A549 (cell line): Measurements from ENCODE around the gene HDAC7. TPM values are rescaled to one million over a fixed set of nuclear protein-coding genes. Genes with fewer than 3 reads are reported as not detected.
"Not testable (repeated sequence)": the region's sequence is repeated elsewhere in the genome, so short reads cannot be mapped to it uniquely, and the experiment has no call there.

Source experiments
- ATAC-seq, 2 experiments: fragments of 200-7000 bp in 1 of 2; fragments of >200 bp in 1 of 2; cut with Nextera tagmentation in 1 of 2; cut with Tn5 transposase in 1 of 2; 3 replicates each; pipeline versions ENCODE4 v1.8.0 to v1.9.1; 2018 to 2020; ENCODE audit warnings: mild to moderate bottlenecking in 1 of 2, moderate library complexity in 1 of 2
- CTCF ChIA-PET: fragments of 300-600 bp; sonication (Branson Sonifier 250); formaldehyde crosslinking; extraction: SDS; loops from one replicate; lab custom pipeline; 2021; ENCODE audit warnings: antibody characterized with exemption, inconsistent platforms; lab: Yijun Ruan, JAX
- POLR2A ChIA-PET: fragments of 350-600 bp; formaldehyde crosslinking; extraction: SDS; loops from one replicate; lab custom pipeline; 2021; ENCODE audit warnings: antibody characterized with exemption, inconsistent platforms; lab: Yijun Ruan, JAX
- DNase-seq, 2 experiments: peaks; one replicate each; pipeline versions ENCODE4 v3.0.0 to v3.0.0-alpha.2; 2011 to 2016; ENCODE audit warnings: low read depth in 1 of 2, low spot score in 1 of 2
- FAIRE-seq: peaks from 2 replicates; lab custom pipeline; 2011; peaks lifted over from hg19 to GRCh38; lab: Jason Lieb, UNC
- H3K27ac ChIP-seq, 2 experiments: fragments of >200 bp; sonication (Bioruptor Twin); formaldehyde crosslinking; 3 replicates each; pipeline ENCODE4 v1.5.1; 2016 to 2017
- H3K4me1 ChIP-seq: fragments of >200 bp; sonication (Bioruptor Twin); formaldehyde crosslinking; 3 replicates; pipeline ENCODE4 v1.6.1; 2016
- H3K4me2 ChIP-seq: fragments of >200 bp; sonication (Bioruptor Twin); formaldehyde crosslinking; 3 replicates; pipeline ENCODE4 v1.6.1; 2016
- H3K4me3 ChIP-seq: fragments of >200 bp; sonication (Bioruptor Twin); formaldehyde crosslinking; 3 replicates; pipeline ENCODE4 v1.5.1; 2016
- H3K9me3 ChIP-seq: fragments of >200 bp; sonication (Bioruptor Twin); formaldehyde crosslinking; 3 replicates; pipeline ENCODE4 v1.6.1; 2016
- BHLHE40 ChIP-seq: IDR thresholded peaks from 2 replicates; pipeline ENCODE4 v1.6.1; 2012; ENCODE audit warnings: low read depth, low read length, inconsistent platforms
- CBX8 ChIP-seq: fragments of 200-600 bp; sonication (generic); IDR thresholded peaks from 2 replicates; pipeline ENCODE4 v1.6.1; 2016
- CHD4 ChIP-seq: fragments of 200-600 bp; sonication (generic); IDR thresholded peaks from 2 replicates; pipeline ENCODE4 v1.6.1; 2016; ENCODE audit warnings: antibody characterized with exemption, mild to moderate bottlenecking, borderline replicate concordance
- FOSB ChIP-seq: fragments of 250-450 bp; sonication (Bioruptor Pico); IDR thresholded peaks from 2 replicates; pipeline ENCODE4 v1.5.0; 2020; ENCODE audit warnings: mild to moderate bottlenecking, moderate library complexity
- HES2 ChIP-seq: fragments of >200 bp; sonication (Bioruptor Twin); formaldehyde crosslinking; IDR thresholded peaks from 2 replicates; pipeline ENCODE4 v1.6.1; 2016
- HEYL ChIP-seq: fragments of 250-450 bp; sonication (Bioruptor Pico); IDR thresholded peaks from 2 replicates; pipeline ENCODE4 v1.8.0; 2021; ENCODE audit warnings: mild to moderate bottlenecking, moderate library complexity
- HOXA7 ChIP-seq: fragments of 250-450 bp; sonication (Bioruptor Pico); IDR thresholded peaks from 2 replicates; pipeline ENCODE4 v1.5.0; 2020; ENCODE audit warnings: mild to moderate bottlenecking, moderate library complexity
- HOXB13 ChIP-seq: fragments of 250-450 bp; sonication (Bioruptor Pico); IDR thresholded peaks from 2 replicates; pipeline ENCODE4 v1.5.0; 2020; ENCODE audit warnings: low read depth, mild to moderate bottlenecking, moderate library complexity
- KDM5A ChIP-seq: fragments of 200-600 bp; sonication (generic); IDR thresholded peaks from 2 replicates; pipeline ENCODE4 v1.6.1; 2016; ENCODE audit warnings: antibody characterized with exemption, mild to moderate bottlenecking
- MAFK ChIP-seq: fragments of 450-650 bp; IDR thresholded peaks from 2 replicates; pipeline ENCODE4 v1.6.1; 2014; ENCODE audit not compliant: partially characterized antibody
- MAZ ChIP-seq: fragments of 150-350 bp; IDR thresholded peaks from 2 replicates; pipeline ENCODE4 v1.6.1; 2014; ENCODE audit warnings: antibody characterized with exemption, low read depth, low read length, borderline replicate concordance
- NPAS2 ChIP-seq: fragments of 250-450 bp; sonication (Bioruptor Pico); IDR thresholded peaks from 2 replicates; pipeline ENCODE4 v1.8.0; 2022; ENCODE audit warnings: mild to moderate bottlenecking, moderate library complexity, borderline replicate concordance
- POLR2A ChIP-seq: IDR thresholded peaks from 2 replicates; pipeline ENCODE4 v1.6.1; 2012; ENCODE audit warnings: mild to moderate bottlenecking, low read length
- POLR2AphosphoS2 ChIP-seq: conservative IDR thresholded peaks from 2 replicates; pipeline ENCODE4 v1.6.1; 2012; ENCODE audit warnings: low read length, improper control_type of control experiment, inconsistent platforms
- RFX5 ChIP-seq: fragments of 450-650 bp; IDR thresholded peaks from 2 replicates; pipeline ENCODE4 v1.7.1; 2014; ENCODE audit warnings: antibody characterized with exemption, mild to moderate bottlenecking, moderate library complexity
- SMC3 ChIP-seq: fragments of >200 bp; sonication (Bioruptor Twin); formaldehyde crosslinking; IDR thresholded peaks from 3 replicates; pipeline ENCODE4 v1.6.1; 2018; ENCODE audit warnings: inconsistent platforms
- ZC3H11A ChIP-seq: fragments of 450-650 bp; IDR thresholded peaks from 2 replicates; pipeline ENCODE4 v1.6.1; 2014; ENCODE audit warnings: antibody characterized with exemption, mild to moderate bottlenecking
- ZFP36 ChIP-seq: fragments of 450-650 bp; IDR thresholded peaks from 2 replicates; pipeline ENCODE4 v1.6.1; 2014; ENCODE audit warnings: borderline replicate concordance; ENCODE audit not compliant: partially characterized antibody
- ZSCAN20 ChIP-seq: fragments of 250-450 bp; sonication (Bioruptor Pico); IDR thresholded peaks from 2 replicates; pipeline ENCODE4 v1.8.0; 2022; ENCODE audit warnings: mild to moderate bottlenecking, moderate library complexity
- WGBS: methylation state at CpG from one replicate; pipeline ENCODE4 v1.1.6; 2017; ENCODE audit errors: missing lambda C conversion rate; 5-methylcytosine and 5-hydroxymethylcytosine counted together
- polyA plus RNA-seq, 4 experiments: library from polyadenylated mRNA; depleted of rRNA in 3 of 4; stranded (reverse); fragments of >200 nt; fragmentation: RNase III in 1 of 4; extraction: RNeasy Plus Mini Kit Qiagen cat#74134 plus additional on column Dnase treatment in 1 of 4; gene quantifications; 2 replicates in 3 of 4; 3 replicates in 1 of 4; pipeline ENCODE4 v1.2.3, GENCODE V29; 2011 to 2017
- TF ChIP-seq, protein P1 (sequence below): IDR thresholded peaks from 2 replicates; pipeline ENCODE4 v1.6.1; 2012
- TF ChIP-seq, protein P2 (sequence below): fragments of 450-650 bp; IDR thresholded peaks from 2 replicates; pipeline ENCODE4 v1.6.1; 2014; ENCODE audit warnings: antibody characterized with exemption
- TF ChIP-seq, protein P3 (sequence below): fragments of 150-350 bp; IDR thresholded peaks from 2 replicates; pipeline ENCODE4 v1.6.1; 2014; ENCODE audit warnings: low read depth, mild to moderate bottlenecking, low read length
- TF ChIP-seq, protein P4 (sequence below): fragments of >200 bp; sonication (Bioruptor Twin); formaldehyde crosslinking; IDR thresholded peaks from 3 replicates; pipeline ENCODE4 v1.5.1; 2016

Gene HDAC7
- polyA plus RNA-seq, 2 of the 4 experiments (the other 2 are of a cell fraction) = 17.2 to 36.0 TPM

DNA sequence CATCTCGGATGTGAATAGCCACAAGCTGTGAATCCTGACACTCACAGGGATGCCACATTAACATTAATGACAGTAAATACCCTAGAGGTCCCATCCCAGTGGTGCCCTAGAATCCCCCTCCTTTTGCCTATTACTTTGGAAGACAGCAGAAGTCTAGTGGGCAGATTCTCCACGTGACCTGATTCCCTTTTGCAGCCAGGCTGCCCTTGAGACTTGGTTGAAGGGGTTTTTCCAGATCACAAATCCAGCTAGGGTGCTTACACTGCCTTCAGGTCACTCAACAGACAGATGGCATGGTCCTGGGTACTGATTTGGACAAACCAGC lies 8.7 kb downstream of the HDAC7 start:
- DNase-seq (no peak), ATAC-seq (no peak), FAIRE-seq (no peak)
- 85% methylated on average over 2 of the region's 2 CpGs for WGBS
- Histone ChIP-seq H3K27ac (peak overlapping the region in 1 of 2 experiments; percentile 57; a peak in 2 of 6 replicates), H3K4me1 (peaks cover 75% of the 10 kb centered on the region), H3K9me3 (no peaks in the 10 kb centered on the region), H3K4me3 (no peak overlapping the region), H3K4me2 (no peak overlapping the region)
- POLR2A ChIA-PET = interaction anchor here (1.3 kb wide), 1 partner anchor 10 kb away, joined by 7 read pairs; no protein-coding TSS in a partner anchor
- CTCF ChIA-PET = interaction anchor here (0.8 to 59.0 kb wide), 6 partner anchors 9 to 69 kb away, joined by 3 to 1532 read pairs (median 6); no protein-coding TSS in a partner anchor
- TF ChIP-seq HEYL = no peak
- TF ChIP-seq, protein P1, sequence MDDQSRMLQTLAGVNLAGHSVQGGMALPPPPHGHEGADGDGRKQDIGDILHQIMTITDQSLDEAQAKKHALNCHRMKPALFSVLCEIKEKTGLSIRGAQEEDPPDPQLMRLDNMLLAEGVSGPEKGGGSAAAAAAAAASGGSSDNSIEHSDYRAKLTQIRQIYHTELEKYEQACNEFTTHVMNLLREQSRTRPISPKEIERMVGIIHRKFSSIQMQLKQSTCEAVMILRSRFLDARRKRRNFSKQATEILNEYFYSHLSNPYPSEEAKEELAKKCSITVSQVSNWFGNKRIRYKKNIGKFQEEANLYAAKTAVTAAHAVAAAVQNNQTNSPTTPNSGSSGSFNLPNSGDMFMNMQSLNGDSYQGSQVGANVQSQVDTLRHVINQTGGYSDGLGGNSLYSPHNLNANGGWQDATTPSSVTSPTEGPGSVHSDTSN = no peak
- TF ChIP-seq, protein P2, sequence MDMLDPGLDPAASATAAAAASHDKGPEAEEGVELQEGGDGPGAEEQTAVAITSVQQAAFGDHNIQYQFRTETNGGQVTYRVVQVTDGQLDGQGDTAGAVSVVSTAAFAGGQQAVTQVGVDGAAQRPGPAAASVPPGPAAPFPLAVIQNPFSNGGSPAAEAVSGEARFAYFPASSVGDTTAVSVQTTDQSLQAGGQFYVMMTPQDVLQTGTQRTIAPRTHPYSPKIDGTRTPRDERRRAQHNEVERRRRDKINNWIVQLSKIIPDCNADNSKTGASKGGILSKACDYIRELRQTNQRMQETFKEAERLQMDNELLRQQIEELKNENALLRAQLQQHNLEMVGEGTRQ = no peak
- TF ChIP-seq HOXA7 = no peak
- no peak for TF ChIP-seq KDM5A
- TF ChIP-seq, protein P3, sequence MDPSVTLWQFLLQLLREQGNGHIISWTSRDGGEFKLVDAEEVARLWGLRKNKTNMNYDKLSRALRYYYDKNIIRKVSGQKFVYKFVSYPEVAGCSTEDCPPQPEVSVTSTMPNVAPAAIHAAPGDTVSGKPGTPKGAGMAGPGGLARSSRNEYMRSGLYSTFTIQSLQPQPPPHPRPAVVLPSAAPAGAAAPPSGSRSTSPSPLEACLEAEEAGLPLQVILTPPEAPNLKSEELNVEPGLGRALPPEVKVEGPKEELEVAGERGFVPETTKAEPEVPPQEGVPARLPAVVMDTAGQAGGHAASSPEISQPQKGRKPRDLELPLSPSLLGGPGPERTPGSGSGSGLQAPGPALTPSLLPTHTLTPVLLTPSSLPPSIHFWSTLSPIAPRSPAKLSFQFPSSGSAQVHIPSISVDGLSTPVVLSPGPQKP = no peak
- TF ChIP-seq ZFP36 = no peak
- no peak for TF ChIP-seq HES2
- TF ChIP-seq NPAS2 = no peak
- no peak for TF ChIP-seq HOXB13 (CRISPR knock-in tag)

DNA sequence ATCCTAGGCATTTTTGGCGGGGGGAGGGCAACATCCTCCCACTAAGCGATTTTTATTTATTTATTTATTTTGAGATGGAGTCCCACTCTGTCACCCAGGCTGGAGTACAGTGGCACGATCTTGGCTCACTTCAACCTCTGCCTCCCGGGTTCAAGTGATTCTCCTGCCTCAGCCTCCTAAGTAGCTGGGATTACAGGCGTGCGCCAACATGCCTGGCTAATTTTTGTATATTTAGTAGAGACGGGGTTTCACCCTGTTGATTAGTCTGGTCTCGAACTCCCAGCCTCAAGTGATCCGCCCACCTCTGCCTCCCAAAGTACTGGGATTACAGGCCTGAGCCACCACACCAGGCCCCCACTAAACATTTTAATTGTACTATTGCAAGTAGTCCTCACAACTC lies 10.2 kb downstream of the HDAC7 start:
- FAIRE-seq, H3K9me3 ChIP-seq, ATAC-seq, H3K4me3 ChIP-seq, DNase-seq, POLR2A ChIA-PET: not testable (repeated sequence)
- Histone ChIP-seq H3K27ac (peak overlapping the region in 1 of 2 experiments; percentile 57; a peak in 2 of 6 replicates), H3K4me1 (peaks cover 64% of the 10 kb centered on the region), H3K4me2 (0 out of 3 replicates have a peak overlapping the region, but pooled peaks have one; percentile 6)
- 92% methylated on average over 9 of the region's 9 CpGs for WGBS
- CTCF ChIA-PET = interaction anchor here (0.7 to 59.0 kb wide), 4 partner anchors 17 to 67 kb away, joined by 3 to 1532 read pairs (median 4); no protein-coding TSS in a partner anchor

DNA sequence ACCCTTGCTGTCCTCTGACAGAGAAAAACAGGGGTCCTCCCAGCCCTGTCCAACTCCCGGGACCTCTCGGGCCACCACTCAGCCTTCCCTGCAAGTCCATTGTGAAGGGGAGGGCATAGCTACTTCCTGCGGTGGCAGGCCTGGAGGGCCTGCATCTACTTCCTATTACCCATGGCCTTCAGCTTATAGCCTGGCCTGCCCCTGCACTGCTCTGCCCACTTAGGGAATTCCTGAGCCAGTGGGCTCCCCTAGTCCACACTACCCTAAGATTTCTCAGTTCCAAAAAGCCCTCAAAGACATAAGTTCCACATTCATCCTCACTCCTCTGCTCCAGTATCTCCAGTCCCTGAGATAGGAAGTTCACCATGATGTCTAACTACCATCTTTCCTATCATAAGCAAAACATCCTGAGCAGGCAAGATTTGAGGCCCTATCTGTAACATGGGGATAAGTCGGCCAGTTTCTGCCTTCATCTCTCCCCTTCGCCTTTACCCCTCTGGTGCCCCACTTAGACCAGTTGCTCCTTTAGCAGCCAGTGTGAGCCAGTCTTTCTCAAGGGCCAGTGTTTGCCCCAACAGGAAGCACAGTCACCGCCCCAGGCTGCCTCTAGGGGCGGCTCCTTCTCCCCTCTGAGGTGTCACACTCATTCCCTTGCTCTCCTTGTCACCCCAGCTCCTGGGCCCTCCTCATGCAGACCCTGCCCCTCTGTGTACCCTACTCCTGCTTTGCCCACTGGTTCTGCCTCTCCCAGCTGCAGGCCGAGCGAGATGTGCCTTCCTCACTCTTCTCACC lies 10.9 kb downstream of the HDAC7 start:
- CTCF ChIA-PET = interaction anchor here (1.2 to 59.0 kb wide), 8 partner anchors 10 to 93 kb away, joined by 3 to 1532 read pairs (median 9); partner anchors contain the start of gene HDAC7
- TF ChIP-seq FOSB = no peak
- TF ChIP-seq POLR2A = no peak
- TF ChIP-seq MAZ = no peak
- TF ChIP-seq MAFK = no peak
- TF ChIP-seq, protein P2 = no peak
- TF ChIP-seq KDM5A = no peak
- no peak for TF ChIP-seq POLR2AphosphoS2
- TF ChIP-seq ZC3H11A = no peak
- no peak for TF ChIP-seq BHLHE40
- TF ChIP-seq HES2 = no peak
- TF ChIP-seq RFX5 = no peak
- TF ChIP-seq, protein P4, sequence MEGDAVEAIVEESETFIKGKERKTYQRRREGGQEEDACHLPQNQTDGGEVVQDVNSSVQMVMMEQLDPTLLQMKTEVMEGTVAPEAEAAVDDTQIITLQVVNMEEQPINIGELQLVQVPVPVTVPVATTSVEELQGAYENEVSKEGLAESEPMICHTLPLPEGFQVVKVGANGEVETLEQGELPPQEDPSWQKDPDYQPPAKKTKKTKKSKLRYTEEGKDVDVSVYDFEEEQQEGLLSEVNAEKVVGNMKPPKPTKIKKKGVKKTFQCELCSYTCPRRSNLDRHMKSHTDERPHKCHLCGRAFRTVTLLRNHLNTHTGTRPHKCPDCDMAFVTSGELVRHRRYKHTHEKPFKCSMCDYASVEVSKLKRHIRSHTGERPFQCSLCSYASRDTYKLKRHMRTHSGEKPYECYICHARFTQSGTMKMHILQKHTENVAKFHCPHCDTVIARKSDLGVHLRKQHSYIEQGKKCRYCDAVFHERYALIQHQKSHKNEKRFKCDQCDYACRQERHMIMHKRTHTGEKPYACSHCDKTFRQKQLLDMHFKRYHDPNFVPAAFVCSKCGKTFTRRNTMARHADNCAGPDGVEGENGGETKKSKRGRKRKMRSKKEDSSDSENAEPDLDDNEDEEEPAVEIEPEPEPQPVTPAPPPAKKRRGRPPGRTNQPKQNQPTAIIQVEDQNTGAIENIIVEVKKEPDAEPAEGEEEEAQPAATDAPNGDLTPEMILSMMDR = no peak
- no peak for TF ChIP-seq ZSCAN20 (CRISPR knock-in tag)
- TF ChIP-seq CHD4 = no peak
- TF ChIP-seq CBX8 = no peak
- no peak for TF ChIP-seq HEYL
- TF ChIP-seq, protein P1 = no peak
- TF ChIP-seq SMC3 = no peak

More for the DNA sequence above, 10.9 kb downstream of the HDAC7 start:
- ATAC-seq = peak in 1 of 2 experiments; percentile 22; a peak in 3 of 6 replicates
- no peak for FAIRE-seq
- Histone ChIP-seq H3K4me3 (no peak overlapping the region), H3K4me1 (peaks cover 56% of the 10 kb centered on the region), H3K27ac (peak overlapping the region in 1 of 2 experiments; percentile 57; a peak in 2 of 6 replicates), H3K9me3 (no peaks in the 10 kb centered on the region), H3K4me2 (0 out of 3 replicates have a peak overlapping the region, but pooled peaks have one; percentile 6)
- 84% methylated on average over 9 of the region's 9 CpGs for WGBS
- peak in 1 of 2 experiments; percentile 53 for DNase-seq
- POLR2A ChIA-PET = no interaction called here
